HepG2 (cell line): ENCODE results near the gene ZNF343. TPM values are rescaled to one million over a fixed set of nuclear protein-coding genes. Genes with fewer than 3 reads are reported as not detected.

Experiments used
- ARHGAP35 ChIP-seq: sonication (generic); formaldehyde crosslinking; IDR thresholded peaks from 2 replicates; pipeline ENCODE4 v1.9.0; 2022; ENCODE audit warnings: mild to moderate bottlenecking, inconsistent platforms, moderate library complexity, missing genetic modification reagents, borderline replicate concordance
- CEBPB ChIP-seq: IDR thresholded peaks from 2 replicates; pipeline ENCODE4 v1.6.1; 2011; ENCODE audit warnings: low read depth, low read length, improper control_type of control experiment, borderline replicate concordance
- CENPX ChIP-seq: sonication (generic); formaldehyde crosslinking; IDR thresholded peaks from 2 replicates; pipeline ENCODE4 v1.9.0; 2021; ENCODE audit warnings: mild to moderate bottlenecking, missing genetic modification reagents, moderate library complexity
- ERF ChIP-seq: IDR thresholded peaks from 2 replicates; pipeline ENCODE4 v1.6.1; 2018; ENCODE audit warnings: missing biosample characterization, missing genetic modification reagents
- KDM1A ChIP-seq: IDR thresholded peaks from 2 replicates; pipeline ENCODE4 v1.6.1; 2016; ENCODE audit warnings: missing compliant biosample characterization
- KLF6 ChIP-seq: IDR thresholded peaks from 2 replicates; pipeline ENCODE4 v1.8.0; 2016; ENCODE audit warnings: missing biosample characterization, missing genetic modification reagents
- KLF9 ChIP-seq: IDR thresholded peaks from 2 replicates; pipeline ENCODE4 v1.6.1; 2016; ENCODE audit warnings: low read depth
- SPEN ChIP-seq: sonication (generic); formaldehyde crosslinking; IDR thresholded peaks from 2 replicates; pipeline ENCODE4 v1.5.1; 2020; ENCODE audit warnings: low read depth, mild to moderate bottlenecking, missing genetic modification reagents
- TCF12 ChIP-seq, 2 experiments: fragments of 450-650 bp in 1 of 2; sonication (generic) in 1 of 2; formaldehyde crosslinking in 1 of 2; IDR thresholded peaks; 2 replicates each; pipeline versions ENCODE4 v1.6.1 to v1.8.0; 2017 to 2022; ENCODE audit warnings: antibody characterized with exemption in 1 of 2, mild to moderate bottlenecking in 1 of 2, missing genetic modification reagents in 1 of 2, moderate library complexity in 1 of 2
- ZNF562 ChIP-seq: sonication (generic); formaldehyde crosslinking; IDR thresholded peaks from 2 replicates; pipeline ENCODE4 v1.8.0; 2022; ENCODE audit warnings: missing genetic modification reagents, borderline replicate concordance
- ZNF678 ChIP-seq: sonication (generic); formaldehyde crosslinking; IDR thresholded peaks from 2 replicates; pipeline ENCODE4 v1.4.0; 2020; ENCODE audit warnings: mild to moderate bottlenecking, missing genetic modification reagents
- polyA plus RNA-seq, 8 experiments: library from polyadenylated mRNA; depleted of rRNA in 3 of 8; stranded (reverse) in 7 of 8; unstranded in 1 of 8; fragments of >200 nt; fragmentation: Illumina TruSeq in 4 of 8; extraction: Trizol in 4 of 8; gene quantifications; 2 replicates each; pipeline versions ENCODE4 v1.2.1 to v1.2.3, GENCODE V29; 2011 to 2016; ENCODE audit warnings: low read depth in 4 of 8, missing spikeins in 1 of 8, mixed read lengths in 1 of 8; ENCODE audit not compliant: insufficient read depth in 1 of 8
- total RNA-seq, 5 experiments: library from RNA; depleted of rRNA; stranded (reverse); fragments of >200 nt; fragmentation: Illumina TruSeq; extraction: Trizol; gene quantifications; 2 replicates each; pipeline ENCODE4 v1.2.3, GENCODE V29; 2016; ENCODE audit warnings: low read depth in 1 of 5
- TF ChIP-seq, protein P1 (sequence below): sonication (generic); formaldehyde crosslinking; IDR thresholded peaks from 2 replicates; pipeline ENCODE4 v1.5.0; 2020; ENCODE audit warnings: mild to moderate bottlenecking, missing genetic modification reagents
- TF ChIP-seq, protein P2 (sequence below): sonication (generic); formaldehyde crosslinking; IDR thresholded peaks from 2 replicates; pipeline ENCODE4 v1.4.0; 2020; ENCODE audit warnings: missing genetic modification reagents
- TF ChIP-seq, protein P3 (sequence below): sonication (generic); formaldehyde crosslinking; IDR thresholded peaks from 2 replicates; pipeline ENCODE4 v1.5.0; 2020; ENCODE audit warnings: missing genetic modification reagents
- TF ChIP-seq, protein P4 (sequence below): sonication (generic); formaldehyde crosslinking; IDR thresholded peaks from 2 replicates; pipeline ENCODE4 v1.9.0; 2021; ENCODE audit warnings: missing genetic modification reagents, borderline replicate concordance
- TF ChIP-seq, protein P5 (sequence below): sonication (generic); formaldehyde crosslinking; IDR thresholded peaks from 2 replicates; pipeline ENCODE4 v1.8.0; 2022; ENCODE audit warnings: missing genetic modification reagents, low read depth, mild to moderate bottlenecking, borderline replicate concordance

Gene ZNF343
- total and polyA plus RNA-seq, 2 of the 13 experiments (the other 11 are each of a cell fraction or from before 2014, with no cell fraction given), result 16.4 to 22.1 TPM

DNA sequence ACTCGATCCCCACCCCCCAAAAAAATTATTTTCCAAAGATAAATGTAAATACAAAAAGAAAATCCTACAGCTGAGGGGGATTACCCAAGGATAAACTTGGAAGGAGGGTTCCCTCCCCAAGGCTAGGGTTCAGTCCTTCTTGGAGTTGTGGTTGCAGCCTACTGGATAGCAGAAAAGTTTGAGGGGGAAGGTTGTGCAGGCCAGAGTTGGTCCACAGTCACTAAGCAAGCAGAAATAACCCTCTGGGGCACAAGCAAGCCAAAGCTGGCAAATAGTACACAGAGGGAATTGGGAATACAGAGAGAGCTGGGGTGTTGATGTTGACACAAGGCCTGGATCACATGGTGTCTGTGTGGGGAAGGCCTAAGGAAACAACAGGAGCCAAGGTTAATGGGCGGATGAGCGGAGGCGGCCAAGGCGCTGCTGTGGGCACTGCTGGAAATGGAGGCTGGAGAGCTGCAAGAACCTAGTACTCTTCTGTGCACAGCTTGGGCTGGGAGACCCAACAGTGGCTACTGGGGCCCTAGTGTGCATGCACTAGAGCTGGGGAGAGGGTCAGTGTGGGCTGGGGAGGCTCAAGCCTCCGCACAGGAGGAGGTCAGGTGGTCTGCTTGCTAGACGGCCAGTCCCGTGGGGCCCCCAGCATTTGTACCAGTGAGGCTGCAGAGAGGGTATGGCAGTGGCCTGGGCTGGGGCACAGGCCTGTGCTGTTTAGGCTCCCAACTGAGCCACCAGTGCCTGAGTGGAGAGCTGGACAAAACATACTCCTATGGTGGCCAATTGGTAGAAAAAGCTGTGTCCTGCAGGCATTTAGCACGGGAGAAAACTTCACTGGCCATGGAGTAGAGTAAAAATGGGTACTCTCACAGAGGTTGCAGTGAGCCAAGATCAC is 32.6 kb downstream of the ZNF343 start (continued):
- TF ChIP-seq, protein P1, sequence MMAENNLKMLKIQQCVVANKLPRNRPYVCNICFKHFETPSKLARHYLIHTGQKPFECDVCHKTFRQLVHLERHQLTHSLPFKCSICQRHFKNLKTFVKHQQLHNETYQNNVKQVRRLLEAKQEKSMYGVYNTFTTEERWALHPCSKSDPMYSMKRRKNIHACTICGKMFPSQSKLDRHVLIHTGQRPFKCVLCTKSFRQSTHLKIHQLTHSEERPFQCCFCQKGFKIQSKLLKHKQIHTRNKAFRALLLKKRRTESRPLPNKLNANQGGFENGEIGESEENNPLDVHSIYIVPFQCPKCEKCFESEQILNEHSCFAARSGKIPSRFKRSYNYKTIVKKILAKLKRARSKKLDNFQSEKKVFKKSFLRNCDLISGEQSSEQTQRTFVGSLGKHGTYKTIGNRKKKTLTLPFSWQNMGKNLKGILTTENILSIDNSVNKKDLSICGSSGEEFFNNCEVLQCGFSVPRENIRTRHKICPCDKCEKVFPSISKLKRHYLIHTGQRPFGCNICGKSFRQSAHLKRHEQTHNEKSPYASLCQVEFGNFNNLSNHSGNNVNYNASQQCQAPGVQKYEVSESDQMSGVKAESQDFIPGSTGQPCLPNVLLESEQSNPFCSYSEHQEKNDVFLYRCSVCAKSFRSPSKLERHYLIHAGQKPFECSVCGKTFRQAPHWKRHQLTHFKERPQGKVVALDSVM, result peak; percentile 82
- TF ChIP-seq CEBPB, result no peak
- no peak for TF ChIP-seq KDM1A
- TF ChIP-seq ARHGAP35, result peak; percentile 19; the same call in 1 of the 2 replicates
- no peak for TF ChIP-seq ZNF562 (CRISPR knock-in tag)
- TF ChIP-seq, protein P2, sequence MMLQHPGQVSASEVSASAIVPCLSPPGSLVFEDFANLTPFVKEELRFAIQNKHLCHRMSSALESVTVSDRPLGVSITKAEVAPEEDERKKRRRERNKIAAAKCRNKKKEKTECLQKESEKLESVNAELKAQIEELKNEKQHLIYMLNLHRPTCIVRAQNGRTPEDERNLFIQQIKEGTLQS (CRISPR knock-in tag), result peak; percentile 27; the same call in 1 of the 2 replicates
- TF ChIP-seq ZNF678 (CRISPR knock-in tag), result no peak
- TF ChIP-seq, protein P3, sequence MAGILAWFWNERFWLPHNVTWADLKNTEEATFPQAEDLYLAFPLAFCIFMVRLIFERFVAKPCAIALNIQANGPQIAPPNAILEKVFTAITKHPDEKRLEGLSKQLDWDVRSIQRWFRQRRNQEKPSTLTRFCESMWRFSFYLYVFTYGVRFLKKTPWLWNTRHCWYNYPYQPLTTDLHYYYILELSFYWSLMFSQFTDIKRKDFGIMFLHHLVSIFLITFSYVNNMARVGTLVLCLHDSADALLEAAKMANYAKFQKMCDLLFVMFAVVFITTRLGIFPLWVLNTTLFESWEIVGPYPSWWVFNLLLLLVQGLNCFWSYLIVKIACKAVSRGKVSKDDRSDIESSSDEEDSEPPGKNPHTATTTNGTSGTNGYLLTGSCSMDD (CRISPR knock-in tag), result no peak
- no peak for TF ChIP-seq TCF12 (IDR thresholded peaks at IDR 0.05)
- TF ChIP-seq TCF12 (CRISPR knock-in tag; IDR thresholded peaks at IDR 0.05), result peak; percentile 57; the same call in 1 of the 2 replicates
- TF ChIP-seq, protein P4, sequence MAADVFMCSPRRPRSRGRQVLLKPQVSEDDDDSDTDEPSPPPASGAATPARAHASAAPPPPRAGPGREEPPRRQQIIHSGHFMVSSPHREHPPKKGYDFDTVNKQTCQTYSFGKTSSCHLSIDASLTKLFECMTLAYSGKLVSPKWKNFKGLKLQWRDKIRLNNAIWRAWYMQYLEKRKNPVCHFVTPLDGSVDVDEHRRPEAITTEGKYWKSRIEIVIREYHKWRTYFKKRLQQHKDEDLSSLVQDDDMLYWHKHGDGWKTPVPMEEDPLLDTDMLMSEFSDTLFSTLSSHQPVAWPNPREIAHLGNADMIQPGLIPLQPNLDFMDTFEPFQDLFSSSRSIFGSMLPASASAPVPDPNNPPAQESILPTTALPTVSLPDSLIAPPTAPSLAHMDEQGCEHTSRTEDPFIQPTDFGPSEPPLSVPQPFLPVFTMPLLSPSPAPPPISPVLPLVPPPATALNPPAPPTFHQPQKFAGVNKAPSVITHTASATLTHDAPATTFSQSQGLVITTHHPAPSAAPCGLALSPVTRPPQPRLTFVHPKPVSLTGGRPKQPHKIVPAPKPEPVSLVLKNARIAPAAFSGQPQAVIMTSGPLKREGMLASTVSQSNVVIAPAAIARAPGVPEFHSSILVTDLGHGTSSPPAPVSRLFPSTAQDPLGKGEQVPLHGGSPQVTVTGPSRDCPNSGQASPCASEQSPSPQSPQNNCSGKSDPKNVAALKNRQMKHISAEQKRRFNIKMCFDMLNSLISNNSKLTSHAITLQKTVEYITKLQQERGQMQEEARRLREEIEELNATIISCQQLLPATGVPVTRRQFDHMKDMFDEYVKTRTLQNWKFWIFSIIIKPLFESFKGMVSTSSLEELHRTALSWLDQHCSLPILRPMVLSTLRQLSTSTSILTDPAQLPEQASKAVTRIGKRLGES (CRISPR knock-in tag), result peak; percentile 83
- no peak for TF ChIP-seq CENPX (CRISPR knock-in tag)
- TF ChIP-seq, protein P5, sequence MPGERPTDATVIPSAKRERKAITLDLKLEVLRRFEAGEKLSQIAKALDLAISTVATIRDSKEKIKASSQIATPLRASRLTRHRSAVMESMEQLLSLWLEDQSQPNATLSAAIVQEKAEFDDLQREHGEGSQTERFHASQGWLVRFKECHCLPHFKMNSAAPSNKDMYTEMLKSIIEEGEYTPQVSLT (CRISPR knock-in tag), result no peak
- TF ChIP-seq KLF6, result peak; percentile 76; the same call in 1 of the 2 replicates
- peak; percentile 90 for TF ChIP-seq ERF (CRISPR knock-in tag)
- peak; percentile 92 for TF ChIP-seq SPEN (CRISPR knock-in tag)
- TF ChIP-seq KLF9 (CRISPR knock-in tag), result no peak
